SKM-1 (cell line): Measurements from ENCODE around the gene SAMD8.
"Not testable (repeated sequence)": the region's sequence is repeated elsewhere in the genome, so short reads cannot be mapped to it uniquely, and the experiment has no call there.

Experiments used
- DNase-seq: peaks from one replicate; lab custom pipeline; 2025; ENCODE audit not compliant: unreplicated experiment; lab: John Stamatoyannopoulos, UW

SAMD8 gene

DNA sequence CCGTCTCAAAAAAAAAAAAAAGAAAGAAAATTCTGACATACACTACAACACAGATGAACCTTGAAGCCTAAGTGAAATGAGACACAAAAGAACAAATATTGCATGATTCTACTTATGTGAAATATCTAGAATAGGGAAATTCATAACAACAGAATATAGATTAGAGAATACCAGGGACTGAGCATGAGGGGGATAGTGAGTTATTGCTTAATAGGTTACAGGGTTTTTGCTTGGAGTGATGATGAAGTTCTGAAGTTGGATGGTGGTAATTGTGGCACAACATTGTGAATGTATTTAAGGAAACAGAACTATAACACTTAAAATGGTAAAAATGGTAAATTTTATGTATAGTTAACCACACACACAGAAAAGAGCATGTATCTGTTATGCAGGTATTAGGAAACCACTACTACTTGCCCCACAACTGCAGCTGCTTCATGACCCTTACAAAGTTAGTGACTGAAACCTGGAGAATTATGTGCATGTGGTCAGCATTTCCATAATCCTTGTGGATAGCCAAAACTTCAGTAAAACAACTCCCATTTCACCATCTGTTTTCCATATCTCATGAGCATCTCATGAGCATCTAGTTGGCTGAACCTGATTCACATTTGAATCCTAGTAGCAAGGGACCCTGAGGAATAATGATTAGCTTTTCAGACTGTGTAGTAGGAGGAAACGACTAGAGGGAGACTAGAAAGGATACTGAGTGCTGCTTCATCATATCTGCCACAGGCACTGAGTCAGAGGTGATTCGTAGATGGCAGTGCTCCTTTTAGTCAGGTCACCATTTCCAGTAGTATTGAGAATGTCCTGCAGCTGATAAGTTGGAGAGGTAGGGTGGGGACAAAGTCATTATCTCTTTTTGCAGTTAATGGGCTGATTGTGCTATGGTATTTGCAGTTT lies 26.3 kb downstream of the SAMD8 start:
- DNase-seq: no peak

GRCh38 chr10:75140246-75140645 lies 28.8 kb downstream of the SAMD8 start:
- no peak for DNase-seq

DNA sequence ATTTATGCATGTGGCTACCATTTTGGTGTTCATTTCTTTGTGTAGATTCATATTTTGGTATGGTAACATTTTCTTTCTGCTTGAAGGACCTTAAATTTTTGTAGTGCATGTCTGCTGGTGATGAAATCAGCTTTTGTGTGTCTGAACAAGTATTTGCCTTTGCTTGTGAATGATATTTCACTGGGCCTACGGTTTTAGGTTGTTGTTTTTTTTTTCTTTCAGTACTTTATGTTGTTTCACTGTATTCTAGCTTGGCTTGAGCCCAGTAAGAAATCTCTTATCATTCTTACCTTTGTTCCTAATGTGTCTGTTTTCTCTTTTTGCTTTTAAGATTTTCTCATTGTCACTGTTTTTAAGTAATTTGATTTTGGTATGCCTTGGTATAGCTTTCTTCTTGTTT lies 31.9 kb downstream of the SAMD8 start:
- DNase-seq: no peak

DNA sequence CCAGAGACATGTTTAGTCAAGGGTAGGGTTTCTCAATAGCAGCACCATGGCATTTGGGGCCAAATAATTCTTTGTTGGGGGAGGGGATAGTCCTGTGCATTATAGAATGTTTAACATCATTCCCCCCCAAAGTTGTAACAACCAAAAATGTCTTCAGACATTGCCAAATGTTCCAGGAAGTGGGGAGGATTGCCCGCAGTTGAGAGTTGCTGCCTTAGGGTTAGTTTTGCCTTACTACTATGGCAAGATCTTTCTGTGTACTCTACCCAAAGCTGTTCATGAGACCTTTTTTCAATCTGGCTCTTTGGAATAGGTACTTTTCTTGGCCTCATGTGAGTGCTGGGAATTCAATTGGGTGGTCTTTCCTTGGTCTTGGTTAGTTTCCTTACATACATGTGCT lies 34.1 kb downstream of the SAMD8 start:
- no peak for DNase-seq

DNA sequence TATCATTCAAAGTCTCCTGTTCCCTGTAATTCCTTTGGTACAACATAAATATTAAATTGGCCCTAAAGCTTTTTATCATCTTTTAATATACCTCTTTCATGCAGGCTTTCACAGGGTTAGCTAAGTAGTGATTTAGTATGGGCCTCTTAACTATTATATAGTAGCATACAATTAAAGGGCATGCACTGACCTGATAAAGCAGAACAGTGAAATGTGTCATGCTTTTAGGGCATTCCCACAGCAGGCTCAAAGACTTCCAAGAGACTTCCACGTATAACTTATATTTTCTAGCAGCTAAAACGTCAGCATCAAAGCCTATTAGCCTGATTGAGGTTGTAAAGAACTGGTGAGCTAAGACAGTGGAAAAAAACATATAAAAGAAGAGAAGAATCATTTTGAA lies 35.3 kb downstream of the SAMD8 start:
- no peak for DNase-seq

DNA sequence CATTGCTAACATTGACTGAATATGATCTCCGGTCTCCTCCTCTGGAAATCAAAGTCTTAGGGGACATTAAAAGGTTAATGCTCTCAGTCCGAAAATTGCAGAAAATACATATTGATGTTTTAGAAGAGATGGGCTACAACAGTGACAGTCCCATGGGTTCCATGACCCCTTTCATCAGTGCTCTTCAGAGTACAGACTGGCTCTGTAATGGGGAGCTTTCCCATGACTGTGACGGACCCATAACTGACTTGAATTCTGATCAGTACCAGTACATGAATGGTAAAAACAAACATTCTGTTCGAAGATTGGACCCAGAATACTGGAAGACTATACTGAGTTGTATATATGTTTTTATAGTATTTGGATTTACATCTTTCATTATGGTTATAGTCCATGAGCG lies 39.2 kb downstream of the SAMD8 start:
- DNase-seq: no peak

DNA sequence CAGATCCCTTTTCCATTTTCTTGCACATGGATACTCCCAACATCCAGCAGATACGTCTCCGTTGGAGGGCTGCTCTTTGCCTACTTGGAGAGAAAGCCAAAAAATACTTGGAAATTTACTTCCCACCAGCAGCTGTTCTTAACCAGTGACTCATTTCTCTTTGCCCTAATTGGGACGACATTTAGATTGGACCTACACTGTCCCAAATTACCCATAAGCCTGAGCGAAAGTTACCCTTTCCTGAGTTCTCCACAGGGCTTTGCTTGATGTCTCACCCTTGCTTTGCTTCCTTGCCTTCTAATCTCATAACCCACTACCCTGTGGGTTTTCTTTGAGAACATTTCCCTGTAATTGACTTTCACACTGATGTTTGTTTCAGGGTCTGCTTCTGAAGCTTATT lies 48.1 kb downstream of the SAMD8 start:
- DNase-seq: no peak

DNA sequence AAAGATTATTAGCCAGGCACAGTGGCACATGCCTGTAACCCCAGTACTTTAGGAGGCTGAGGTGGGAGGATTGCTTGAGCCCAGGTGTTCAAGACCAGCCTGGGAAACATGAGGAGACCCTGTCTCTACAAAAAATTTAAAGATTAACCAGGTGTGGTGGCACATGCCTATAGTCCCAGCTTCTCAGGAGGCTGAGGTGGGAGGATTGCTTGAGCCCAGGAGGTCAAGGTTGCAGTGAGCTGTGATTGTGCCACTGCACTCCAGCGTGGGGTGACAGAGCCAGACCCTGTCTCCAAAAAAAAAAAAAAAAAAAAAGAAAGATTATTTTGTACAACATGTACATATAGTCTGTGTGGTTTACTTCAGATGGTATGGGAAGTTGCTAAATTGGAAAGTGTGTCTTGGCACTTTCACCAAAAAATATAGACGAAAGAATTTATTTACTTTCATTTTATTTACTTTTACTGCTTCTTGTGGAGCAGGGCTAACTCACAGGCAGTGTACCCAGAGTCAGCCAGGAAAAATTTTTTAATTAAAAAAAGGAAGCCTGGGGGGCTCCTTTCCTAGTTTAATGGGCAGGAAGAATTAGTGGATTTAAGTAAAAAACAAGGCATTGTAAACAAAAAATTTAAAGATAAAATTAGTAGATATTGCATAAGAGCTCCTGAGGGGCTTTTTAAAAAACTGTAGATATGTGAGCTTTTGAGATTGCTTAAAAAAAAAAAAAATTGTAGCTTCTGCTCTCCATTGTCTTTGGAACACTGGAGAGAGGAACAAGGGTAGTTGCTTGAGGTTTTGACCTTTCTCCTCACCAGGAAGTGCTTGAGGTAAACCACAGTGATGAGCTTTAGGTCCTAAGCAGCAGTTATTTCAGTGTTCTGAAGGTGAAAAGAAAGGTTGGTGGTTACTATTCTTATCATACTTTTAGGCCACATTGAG lies 54.5 kb downstream of the SAMD8 start:
- DNase-seq: peak; percentile 78

- no peak for DNase-seq
Measured at GRCh38 chr10:75166623-75166972, 55.1 kb downstream of the SAMD8 start.

- no peak for DNase-seq
Measured at GRCh38 chr10:75168275-75168674, 56.8 kb downstream of the SAMD8 start.

GRCh38 chr10:75170215-75170614 lies 58.8 kb downstream of the SAMD8 start:
- no peak for DNase-seq

GRCh38 chr10:75175046-75175445 lies 63.6 kb downstream of the SAMD8 start:
- no peak for DNase-seq

DNA sequence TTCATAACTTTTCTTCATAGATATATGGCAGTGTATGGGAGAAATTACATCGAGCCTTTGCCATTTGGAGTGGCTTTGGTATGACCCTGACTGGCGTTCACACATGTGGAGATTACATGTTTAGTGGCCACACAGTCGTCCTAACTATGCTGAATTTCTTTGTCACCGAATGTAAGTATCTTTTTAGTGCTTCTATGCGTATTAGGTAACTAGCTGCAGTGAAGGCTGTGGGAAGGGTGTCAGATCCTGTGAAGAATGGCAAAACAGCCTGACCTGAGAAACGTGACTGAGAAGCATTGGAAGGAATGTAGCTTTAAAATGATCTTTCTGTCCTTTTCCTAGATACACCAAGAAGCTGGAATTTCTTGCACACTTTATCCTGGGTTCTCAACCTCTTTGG lies 64.6 kb downstream of the SAMD8 start:
- DNase-seq: no peak

DNA sequence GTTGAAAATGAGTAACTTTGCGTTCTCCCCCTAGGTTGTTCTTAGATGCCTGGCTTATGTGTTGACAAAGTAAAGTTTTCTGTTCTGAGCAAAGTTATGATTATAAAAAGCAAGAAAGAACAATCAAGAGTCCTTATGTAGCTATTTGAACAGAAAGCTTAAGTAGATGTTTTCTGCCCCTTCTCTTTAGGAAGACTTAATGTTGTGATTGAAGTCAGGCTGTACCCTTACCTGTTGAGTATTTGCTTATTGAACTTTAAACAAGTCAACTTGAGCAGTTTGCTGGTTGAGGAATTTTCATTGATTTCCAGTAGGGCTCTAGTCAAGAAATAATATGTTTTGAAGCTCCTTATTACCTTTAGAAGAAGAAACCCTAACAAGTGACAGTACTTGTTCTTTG lies 65.3 kb downstream of the SAMD8 start:
- no peak for DNase-seq

DNA sequence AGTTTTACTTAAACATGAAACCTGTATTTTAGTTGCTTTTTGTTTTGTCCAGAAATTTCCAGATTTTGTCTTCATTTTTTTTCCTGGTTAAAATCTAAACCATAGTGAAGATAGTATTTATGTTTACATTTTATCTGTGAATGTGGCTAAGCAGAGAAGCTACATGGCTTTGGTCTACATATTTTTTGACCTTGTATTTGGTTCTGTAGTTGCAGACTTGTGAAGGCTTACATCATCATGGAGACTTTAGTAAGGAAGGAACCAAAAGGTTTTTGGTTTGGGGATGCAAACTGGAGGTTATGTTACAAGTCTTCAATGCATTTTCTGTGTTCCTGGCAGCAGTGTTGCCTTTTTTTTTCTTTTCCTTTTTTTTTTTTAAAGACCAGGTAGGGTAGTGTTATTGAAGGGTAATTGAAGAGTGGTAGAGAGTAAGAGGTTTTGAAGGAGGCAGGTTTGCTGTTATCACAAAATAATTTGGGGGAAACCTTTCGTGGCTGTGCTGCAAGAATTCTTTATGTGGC lies 68.3 kb downstream of the SAMD8 start:
- DNase-seq: no peak

DNA sequence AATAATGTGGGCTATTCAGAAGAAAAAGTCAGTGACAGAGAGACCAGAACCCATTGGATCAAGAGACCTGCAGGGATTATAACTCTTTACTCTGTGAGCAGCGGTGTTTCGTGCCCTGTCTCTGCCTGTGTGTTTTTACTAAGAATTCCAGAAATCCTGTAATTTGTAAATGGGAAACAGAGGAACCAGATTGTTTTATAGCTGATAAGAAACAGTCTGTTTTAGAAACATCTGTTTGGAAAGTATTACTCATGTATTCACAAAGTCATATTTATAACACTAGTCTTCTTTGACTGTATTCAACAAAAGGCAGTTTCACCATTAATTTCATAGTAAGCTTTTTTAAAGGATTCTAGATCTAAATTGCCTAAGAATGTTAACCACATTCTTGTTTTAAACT lies 69.1 kb downstream of the SAMD8 start:
- no peak for DNase-seq

GRCh38 chr10:75181073-75181472 lies 69.6 kb downstream of the SAMD8 start:
- DNase-seq: no peak

DNA sequence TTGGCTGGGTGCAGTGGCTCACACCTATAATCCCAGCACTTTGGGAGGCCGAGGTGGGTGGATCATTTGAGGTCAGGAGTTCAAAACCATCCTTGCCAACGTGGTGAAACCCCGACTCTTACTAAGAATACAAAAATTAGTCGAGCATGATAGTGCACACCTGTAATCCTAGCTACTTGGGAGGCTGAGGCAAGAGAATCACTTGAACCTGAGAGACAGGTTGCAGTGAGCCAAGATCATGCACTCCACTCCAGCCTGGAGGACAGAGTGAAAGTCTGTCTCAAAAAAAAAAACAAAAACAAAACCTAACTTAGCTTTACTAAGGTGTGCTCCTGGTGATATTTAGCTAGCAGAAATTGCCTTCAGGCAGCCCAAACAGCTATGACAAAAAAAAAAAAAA lies 74.9 kb downstream of the SAMD8 start:
- DNase-seq: no peak

DNA sequence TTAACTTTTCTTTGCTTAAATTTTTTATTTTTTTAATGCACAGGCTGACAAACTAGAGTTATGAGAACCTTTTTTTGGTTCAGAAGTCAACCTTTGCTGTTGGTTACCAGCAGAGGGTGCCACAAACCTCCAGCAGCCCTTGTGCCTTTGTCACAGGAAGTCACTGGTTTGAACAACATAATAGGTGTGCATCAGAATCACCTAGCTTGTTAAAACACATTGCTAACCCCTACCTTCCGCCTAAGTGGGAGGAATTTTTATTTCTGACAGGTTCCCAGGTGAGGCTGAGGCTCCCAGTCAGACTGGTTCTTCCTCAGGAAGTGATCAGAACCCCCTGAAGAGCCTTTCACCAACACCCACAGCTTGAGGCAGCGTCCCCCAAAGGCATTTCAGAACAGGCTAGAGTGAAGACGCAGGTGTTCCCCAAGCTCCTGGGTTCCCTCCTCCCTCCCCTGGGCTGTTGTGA lies 76.5 kb downstream of the SAMD8 start:
- no peak for DNase-seq

DNA sequence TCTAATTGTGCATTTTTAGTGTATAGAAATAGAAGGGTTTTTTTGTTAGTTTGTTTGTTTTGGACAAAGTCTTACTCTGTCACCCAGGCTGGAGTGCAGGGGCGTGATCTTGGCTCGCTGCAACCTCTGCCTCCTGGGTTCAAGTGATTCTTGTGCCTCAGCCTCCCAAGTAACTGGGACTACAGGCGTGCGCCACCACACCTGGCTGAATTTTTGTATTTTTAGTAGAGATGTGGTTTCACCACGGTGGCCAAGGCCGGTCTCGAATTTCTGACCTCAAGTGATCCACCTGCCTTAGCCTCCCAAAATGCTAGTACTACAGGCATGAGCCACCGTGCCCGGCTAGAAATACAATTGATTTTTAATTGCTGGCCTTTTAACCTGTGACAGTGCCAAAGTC lies 77.1 kb downstream of the SAMD8 start:
- DNase-seq: not testable (repeated sequence)

- no peak for DNase-seq
Measured at GRCh38 chr10:75189266-75190096, 78.0 kb downstream of the SAMD8 start.
